D721Med (cell line): ENCODE data around the gene CLDN1.

ENCODE experiments used
- DNase-seq: peaks from one replicate; pipeline ENCODE4 v3.0.0; 2011; ENCODE audit warnings: low spot score; ENCODE audit not compliant: insufficient read length
- FAIRE-seq: peaks from 2 replicates; lab custom pipeline; 2011; peaks lifted over from hg19 to GRCh38; lab: Jason Lieb, UNC
- CTCF ChIP-seq: IDR thresholded peaks from 2 replicates; pipeline ENCODE4 v1.5.1; 2012; ENCODE audit warnings: mild to moderate bottlenecking, control low read depth; ENCODE audit not compliant: insufficient read depth; ENCODE audit errors: missing control alignments

CLDN1 gene

GRCh38 chr3:190362258-190362657, 40.0 kb upstream of the CLDN1 start:
- FAIRE-seq (no peak), DNase-seq (no peak)
- TF ChIP-seq CTCF: no peak

- FAIRE-seq (no peak), DNase-seq (no peak)
- no peak for TF ChIP-seq CTCF
These were observed 39.5 kb upstream of the CLDN1 start for GRCh38 chr3:190361791-190362190.

- no peak for TF ChIP-seq CTCF
- DNase-seq (no peak), FAIRE-seq (no peak)
These were observed 38.0 kb upstream of the CLDN1 start for GRCh38 chr3:190360228-190360627.

GRCh38 chr3:190359813-190360212, 37.6 kb upstream of the CLDN1 start:
- TF ChIP-seq CTCF: no peak
- DNase-seq: no peak
- FAIRE-seq: no peak

- FAIRE-seq (no peak), DNase-seq (no peak)
- no peak for TF ChIP-seq CTCF
These were observed 35.2 kb upstream of the CLDN1 start for GRCh38 chr3:190357468-190357867.

- TF ChIP-seq CTCF: no peak
- DNase-seq (no peak), FAIRE-seq (no peak)
These were observed 34.0 kb upstream of the CLDN1 start for GRCh38 chr3:190356246-190356645.

GRCh38 chr3:190352861-190353457, 30.7 kb upstream of the CLDN1 start:
- FAIRE-seq: no peak
- no peak for DNase-seq
- TF ChIP-seq CTCF: no peak
